ENCODE results near the gene CENPF.
A peak's percentile ranks its signal among the peaks of the same experiment; 100 is the strongest.

CENPF gene

DNA sequence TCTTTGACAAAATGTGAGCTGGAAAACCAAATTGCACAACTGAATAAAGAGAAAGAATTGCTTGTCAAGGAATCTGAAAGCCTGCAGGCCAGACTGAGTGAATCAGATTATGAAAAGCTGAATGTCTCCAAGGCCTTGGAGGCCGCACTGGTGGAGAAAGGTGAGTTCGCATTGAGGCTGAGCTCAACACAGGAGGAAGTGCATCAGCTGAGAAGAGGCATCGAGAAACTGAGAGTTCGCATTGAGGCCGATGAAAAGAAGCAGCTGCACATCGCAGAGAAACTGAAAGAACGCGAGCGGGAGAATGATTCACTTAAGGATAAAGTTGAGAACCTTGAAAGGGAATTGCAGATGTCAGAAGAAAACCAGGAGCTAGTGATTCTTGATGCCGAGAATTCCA is 42.7 kb downstream of the CENPF start:
- no peak for DNase-seq (ENCODE audit: low read depth)
- no peak for TF ChIP-seq CTCF (IDR thresholded peaks at IDR 0.05; ENCODE audit: control insufficient read depth, insufficient read depth, low read depth, low read length, missing control alignments)
- H3K4me3 ChIP-seq (ENCODE audit: control insufficient read depth, low read depth, low read length), result no peak overlapping the region

DNA sequence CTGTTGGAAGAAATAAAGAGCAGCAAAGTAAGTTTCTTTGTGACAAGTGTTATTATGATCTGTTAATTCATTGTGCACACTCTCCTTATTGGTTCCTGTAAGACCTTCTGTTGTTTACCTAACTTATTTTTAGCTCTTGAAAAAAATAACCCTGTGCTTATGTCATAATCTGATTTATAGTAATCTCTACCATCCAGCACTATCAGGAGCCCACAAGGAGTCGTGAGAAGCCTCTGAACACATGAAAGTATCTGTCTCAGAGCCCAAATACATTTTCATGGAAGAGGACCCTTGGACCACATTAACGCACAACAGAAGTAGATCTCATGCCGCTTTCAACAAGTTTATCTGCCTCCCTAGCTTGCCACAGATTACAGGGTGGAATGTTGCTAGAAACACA is 45.8 kb downstream of the CENPF start:
- TF ChIP-seq CTCF (IDR thresholded peaks at IDR 0.05; ENCODE audit: control insufficient read depth, insufficient read depth, low read depth, low read length, missing control alignments), result no peak
- no peak for DNase-seq (ENCODE audit: low read depth)

GRCh38 chr1:214649607-214650006 is 46.6 kb downstream of the CENPF start:
- no peak overlapping the region for H3K4me3 ChIP-seq (ENCODE audit: control insufficient read depth, low read depth, low read length)
- TF ChIP-seq CTCF (IDR thresholded peaks at IDR 0.05; ENCODE audit: control insufficient read depth, insufficient read depth, low read depth, low read length, missing control alignments), result no peak
- DNase-seq (ENCODE audit: low read depth), result no peak

More for the DNA sequence above, 45.8 kb downstream of the CENPF start:
- no peak overlapping the region for H3K4me3 ChIP-seq (ENCODE audit: control insufficient read depth, low read depth, low read length)

GRCh38 chr1:214650664-214651063 is 47.7 kb downstream of the CENPF start:
- DNase-seq (ENCODE audit: low read depth), result no peak
- TF ChIP-seq CTCF (IDR thresholded peaks at IDR 0.05; ENCODE audit: control insufficient read depth, insufficient read depth, low read depth, low read length, missing control alignments), result no peak
- H3K4me3 ChIP-seq (ENCODE audit: control insufficient read depth, low read depth, low read length), result no peak overlapping the region

- TF ChIP-seq CTCF (IDR thresholded peaks at IDR 0.05; ENCODE audit: control insufficient read depth, insufficient read depth, low read depth, low read length, missing control alignments), result no peak
- H3K4me3 ChIP-seq (ENCODE audit: control insufficient read depth, low read depth, low read length), result no peak overlapping the region
- no peak for DNase-seq (ENCODE audit: low read depth)
Observed at GRCh38 chr1:214657299-214657698, 54.3 kb downstream of the CENPF start.

- no peak for DNase-seq (ENCODE audit: low read depth)
- no peak for TF ChIP-seq CTCF (IDR thresholded peaks at IDR 0.05; ENCODE audit: control insufficient read depth, insufficient read depth, low read depth, low read length, missing control alignments)
- no peak overlapping the region for H3K4me3 ChIP-seq (ENCODE audit: control insufficient read depth, low read depth, low read length)
Observed at GRCh38 chr1:214658175-214658574, 55.2 kb downstream of the CENPF start.

- H3K4me3 ChIP-seq (ENCODE audit: control insufficient read depth, low read depth, low read length), result no peak overlapping the region
- peak; percentile 57 for TF ChIP-seq CTCF (IDR thresholded peaks at IDR 0.05; ENCODE audit: control insufficient read depth, insufficient read depth, low read depth, low read length, missing control alignments)
- DNase-seq (ENCODE audit: low read depth), result no peak
Observed at GRCh38 chr1:214658785-214659184, 55.8 kb downstream of the CENPF start.

Measured in AG09309 (cell line).